Measurements from ENCODE around the gene PCSK6.

The PCSK6 gene

GRCh38 chr15:101446518-101447167 is 42.9 kb downstream of the PCSK6 start:
- no peak for DNase-seq (ENCODE audit: low read depth)

GRCh38 chr15:101445562-101446517 is 43.7 kb downstream of the PCSK6 start:
- DNase-seq (ENCODE audit: low read depth), result peak; percentile 80

GRCh38 chr15:101444807-101445508 is 44.5 kb downstream of the PCSK6 start:
- DNase-seq (ENCODE audit: low read depth), result no peak

GRCh38 chr15:101444015-101444414 is 45.5 kb downstream of the PCSK6 start:
- no peak for DNase-seq (ENCODE audit: low read depth)

- DNase-seq (ENCODE audit: low read depth), result no peak
These were observed 47.2 kb downstream of the PCSK6 start for GRCh38 chr15:101442272-101442671.

GRCh38 chr15:101441696-101442095 is 47.8 kb downstream of the PCSK6 start:
- DNase-seq (ENCODE audit: low read depth), result no peak

- DNase-seq (ENCODE audit: low read depth), result no peak
These were observed 48.5 kb downstream of the PCSK6 start for GRCh38 chr15:101440846-101441590.

GRCh38 chr15:101439920-101440319 is 49.6 kb downstream of the PCSK6 start:
- peak; percentile 59 for DNase-seq (ENCODE audit: low read depth)

GRCh38 chr15:101439285-101439919 is 50.1 kb downstream of the PCSK6 start:
- DNase-seq (ENCODE audit: low read depth), result peak; percentile 28

GRCh38 chr15:101438482-101439284 is 50.8 kb downstream of the PCSK6 start:
- no peak for DNase-seq (ENCODE audit: low read depth)

- no peak for DNase-seq (ENCODE audit: low read depth)
These were observed 51.7 kb downstream of the PCSK6 start for GRCh38 chr15:101437618-101438481.

- no peak for DNase-seq (ENCODE audit: low read depth)
These were observed 52.3 kb downstream of the PCSK6 start for GRCh38 chr15:101437209-101437608.

- DNase-seq (ENCODE audit: low read depth), result no peak
These were observed 53.0 kb downstream of the PCSK6 start for GRCh38 chr15:101436526-101436925.

- no peak for DNase-seq (ENCODE audit: low read depth)
These were observed 53.7 kb downstream of the PCSK6 start for GRCh38 chr15:101435761-101436160.

- no peak for DNase-seq (ENCODE audit: low read depth)
These were observed 55.2 kb downstream of the PCSK6 start for GRCh38 chr15:101434032-101434920.

GRCh38 chr15:101433396-101433795 is 56.1 kb downstream of the PCSK6 start:
- DNase-seq (ENCODE audit: low read depth), result no peak

- no peak for DNase-seq (ENCODE audit: low read depth)
These were observed 56.5 kb downstream of the PCSK6 start for GRCh38 chr15:101432982-101433381.

- DNase-seq (ENCODE audit: low read depth), result no peak
These were observed 57.8 kb downstream of the PCSK6 start for GRCh38 chr15:101431748-101432147.

GRCh38 chr15:101431301-101431700 is 58.2 kb downstream of the PCSK6 start:
- no peak for DNase-seq (ENCODE audit: low read depth)
